Upper lobe of left lung (tissue), 6 donors: ENCODE data around the gene MANSC1. TPM values are rescaled to one million over a fixed set of nuclear protein-coding genes. Genes with fewer than 3 reads are reported as not detected.

Experiments
- ATAC-seq, 2 donors: fragments of 200-7000 bp; cut with Tn5 transposase; one replicate each; pipeline ENCODE4 v1.9.1; 2022; ENCODE audit warnings: mild to moderate bottlenecking in 2 of 2, moderate library complexity in 2 of 2; ENCODE audit not compliant: low FRiP score in 2 of 2
- DNase-seq, 2 donors: peaks; one replicate each; pipeline ENCODE4 v3.0.0-alpha.2; 2019 to 2020
- H3K27ac ChIP-seq, 4 donors: fragments of 200-600 bp; sonication (generic); one replicate each; pipeline ENCODE4 v1.5.1; 2016 to 2019
- H3K27me3 ChIP-seq, 4 donors: fragments of 200-600 bp; sonication (generic); one replicate each; pipeline ENCODE4 v1.5.1; 2017 to 2019
- H3K36me3 ChIP-seq, 4 donors: fragments of 200-600 bp; sonication (generic); one replicate each; pipeline ENCODE4 v1.5.1; 2016 to 2019
- H3K4me1 ChIP-seq, 4 donors: fragments of 200-600 bp; sonication (generic); one replicate each; pipeline ENCODE4 v1.5.1; 2018 to 2019
- H3K4me3 ChIP-seq, 4 donors: fragments of 200-600 bp; sonication (generic); one replicate each; pipeline ENCODE4 v1.5.1; 2017 to 2019; ENCODE audit warnings: mild to moderate bottlenecking in 2 of 4, moderate library complexity in 1 of 4
- H3K9me3 ChIP-seq, 4 donors: fragments of 200-600 bp; sonication (generic); one replicate each; pipeline ENCODE4 v1.5.1; 2018 to 2019
- CTCF ChIP-seq, 6 experiments: fragments of 450-650 bp in 4 of 6; fragments of 200-600 bp in 2 of 6; sonication (generic) in 2 of 6; IDR thresholded peaks; one replicate each; pipeline ENCODE4 v1.5.1; 2016 to 2019; ENCODE audit warnings: antibody characterized with exemption in 6 of 6
- EP300 ChIP-seq, 4 donors: sonication (generic); formaldehyde crosslinking; IDR thresholded peaks; one replicate each; pipeline ENCODE4 v1.5.1; 2017; ENCODE audit warnings: antibody characterized with exemption in 4 of 4, control low read depth in 2 of 4
- POLR2A ChIP-seq, 4 donors: fragments of 450-650 bp; IDR thresholded peaks; one replicate each; pipeline ENCODE4 v1.5.1; 2016 to 2017; ENCODE audit warnings: antibody characterized with exemption in 4 of 4, mild to moderate bottlenecking in 2 of 4
- POLR2AphosphoS5 ChIP-seq, 2 donors: sonication (generic); formaldehyde crosslinking; IDR thresholded peaks; one replicate each; pipeline ENCODE4 v1.5.1; 2017; ENCODE audit warnings: antibody characterized with exemption in 2 of 2
- WGBS, 2 donors: methylation state at CpG; one replicate each; pipeline ENCODE4 v1.1.5; 2017 to 2018; 5-methylcytosine and 5-hydroxymethylcytosine counted together
- total RNA-seq, 6 donors: library from RNA; depleted of rRNA in 4 of 6; stranded (reverse); fragments of >200 nt in 4 of 6; gene quantifications; one replicate each; pipeline versions ENCODE4 v1.1.0 to v1.2.1, GENCODE V29; 2016 to 2021
- donor health status: DM: no; HTN: no; CAD: no; lungs with moderate emphysema.
- donor health status: DM: no; HTN: yes; CAD: no; lungs with severe emphysema.

MANSC1 gene
- total RNA-seq, 6 donors from 2014 or later = 2.1 to 25.2 (median 14.0) TPM

- whole genome bisulfite sequencing, 2 donors = 19 to 25% methylated on average over 10 of the region's 10 CpGs
- DNase-seq (peak; percentile 73 to 82), ATAC-seq (peak; percentile 77 to 81)
- Histone ChIP-seq H3K4me1 (peaks cover 25 to 45% (median 32%) of the 10 kb centered on the region in 4 donors), H3K36me3 (peaks cover 0 to 9% (median 4%) of the 10 kb centered on the region in 4 donors), H3K27ac (peak overlapping the region in 3 of 4 donors; percentile 21 to 34 (median 24)), H3K27me3 (no peaks in the 10 kb centered on the region), H3K9me3 (no peaks in the 10 kb centered on the region), H3K4me3 (no peak overlapping the region)
- TF ChIP-seq CTCF (IDR thresholded peaks at IDR 0.05) (peak; percentile 68 to 84 (median 74)), EP300 (IDR thresholded peaks at IDR 0.05) (no peak)
These were observed 15.5 kb downstream of the MANSC1 start for GRCh38 chr12:12334367-12335040.

DNA sequence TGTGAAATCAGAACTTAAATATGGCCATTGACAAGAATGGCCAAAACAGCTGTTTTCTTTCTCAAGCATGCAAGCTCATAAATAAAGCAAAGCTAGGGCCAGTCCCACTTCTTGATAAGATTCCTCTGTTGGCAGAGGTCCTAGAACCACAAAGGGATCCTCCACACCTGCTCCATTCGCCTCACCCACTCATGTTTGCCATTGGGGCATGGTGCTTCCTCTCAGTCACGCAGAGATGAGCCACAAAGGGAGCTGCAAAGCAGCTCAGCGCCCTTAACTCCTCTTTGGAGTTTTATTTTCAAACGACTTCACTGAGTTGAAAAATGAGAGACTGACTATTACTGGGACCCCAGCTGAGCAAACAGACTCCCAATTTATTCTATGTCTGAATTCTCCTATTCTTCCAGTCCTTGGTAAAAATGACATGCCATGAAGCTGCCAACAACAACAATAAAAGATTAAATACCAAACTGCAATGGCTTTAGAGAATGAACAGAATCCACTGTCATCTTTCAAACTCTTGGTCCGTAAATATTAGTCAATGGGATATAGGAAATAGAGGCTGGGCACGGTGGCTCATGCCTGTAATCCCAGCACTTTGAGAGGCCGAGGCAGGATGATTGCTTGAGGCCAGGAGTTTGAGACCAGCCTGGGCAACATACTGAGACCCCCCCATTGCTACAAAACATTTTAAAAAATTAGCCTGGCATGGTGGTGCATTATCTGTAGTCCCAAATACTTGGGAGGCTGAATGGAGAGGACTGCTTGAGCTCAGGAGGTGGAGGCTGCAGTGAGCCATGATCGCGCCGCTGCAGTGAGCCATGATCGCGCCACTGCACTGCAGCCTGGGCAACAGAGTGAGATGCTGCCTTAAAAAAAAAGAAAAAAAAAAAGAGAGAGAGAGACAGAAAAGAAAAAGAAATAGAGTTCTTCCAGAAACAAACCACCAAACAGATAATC is 16.4 kb downstream of the MANSC1 start:
- no peak for ATAC-seq
- Histone ChIP-seq H3K27ac (peak overlapping the region in 1 of 4 donors; percentile 24), H3K36me3 (peaks cover 0 to 10% (median 4%) of the 10 kb centered on the region in 4 donors), H3K4me1 (peaks cover 25 to 42% (median 32%) of the 10 kb centered on the region in 4 donors), H3K27me3 (no peaks in the 10 kb centered on the region), H3K4me3 (no peak overlapping the region), H3K9me3 (no peaks in the 10 kb centered on the region)
- WGBS, 2 donors = 68 to 74% methylated on average over 12 of the region's 12 CpGs
- no peak for DNase-seq
- no peak for TF ChIP-seq EP300 (IDR thresholded peaks at IDR 0.05)
- no peak for TF ChIP-seq POLR2AphosphoS5 (IDR thresholded peaks at IDR 0.05)
- TF ChIP-seq CTCF (IDR thresholded peaks at IDR 0.05) = no peak
- no peak for TF ChIP-seq POLR2A (IDR thresholded peaks at IDR 0.05)

GRCh38 chr12:12331896-12332295 is 18.1 kb downstream of the MANSC1 start:
- 73 to 74% methylated on average over 1 of the region's 1 CpG for WGBS, 2 donors
- Histone ChIP-seq H3K4me1 (peaks cover 36 to 55% (median 41%) of the 10 kb centered on the region in 4 donors), H3K9me3 (no peaks in the 10 kb centered on the region), H3K4me3 (no peak overlapping the region), H3K27ac (peak overlapping the region in 2 of 4 donors; percentile 9 to 48), H3K36me3 (peaks cover 0 to 7% (median 4%) of the 10 kb centered on the region in 4 donors), H3K27me3 (no peaks in the 10 kb centered on the region)
- DNase-seq (peak in 1 of 2 donors; percentile 45), ATAC-seq (peak in 1 of 2 donors; percentile 56)
- TF ChIP-seq POLR2A (IDR thresholded peaks at IDR 0.05) (no peak), CTCF (IDR thresholded peaks at IDR 0.05) (no peak), EP300 (IDR thresholded peaks at IDR 0.05) (no peak), POLR2AphosphoS5 (IDR thresholded peaks at IDR 0.05) (no peak)

DNA sequence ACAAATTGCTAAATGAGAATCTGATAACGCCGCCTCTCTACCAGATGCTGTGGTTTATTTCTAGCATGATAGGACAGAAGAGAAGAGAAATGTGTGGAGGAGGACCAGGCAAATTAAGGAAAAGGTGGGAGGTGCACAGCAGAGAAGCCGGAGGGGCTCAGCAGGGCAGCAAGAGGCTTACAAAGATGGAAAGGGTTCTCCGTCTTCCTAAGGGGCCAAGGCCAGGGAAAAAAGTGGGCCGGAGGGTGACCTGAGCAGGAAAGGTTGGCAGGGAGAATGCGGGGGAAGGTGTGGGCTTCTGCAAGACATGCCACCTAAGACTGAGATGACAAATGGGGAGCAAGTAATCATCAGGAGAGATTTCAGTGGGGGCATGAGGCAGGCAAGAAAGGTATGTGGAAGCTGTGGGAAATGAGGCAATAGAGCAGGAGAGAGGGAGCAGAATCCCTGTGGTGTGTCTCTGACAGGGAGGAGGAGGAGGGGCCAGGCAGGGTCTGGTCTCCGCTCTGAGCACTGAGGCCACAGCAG is 18.7 kb downstream of the MANSC1 start:
- ATAC-seq (no peak), DNase-seq (no peak)
- 89% methylated on average over 7 of the region's 7 CpGs for WGBS, 2 donors
- TF ChIP-seq POLR2AphosphoS5 (IDR thresholded peaks at IDR 0.05) (no peak), POLR2A (IDR thresholded peaks at IDR 0.05) (no peak), CTCF (IDR thresholded peaks at IDR 0.05) (no peak), EP300 (IDR thresholded peaks at IDR 0.05) (no peak)
- no peaks in the 10 kb centered on the region for H3K9me3 ChIP-seq
- peak overlapping the region in 1 of 4 donors; percentile 8 for H3K27ac ChIP-seq
- peaks cover 0 to 7% (median 4%) of the 10 kb centered on the region in 4 donors for H3K36me3 ChIP-seq
- H3K27me3 ChIP-seq = no peaks in the 10 kb centered on the region
- H3K4me1 ChIP-seq = peaks cover 36 to 52% (median 41%) of the 10 kb centered on the region in 4 donors
- H3K4me3 ChIP-seq = no peak overlapping the region
